Left lung (tissue), 10 donors: ENCODE measurements around the gene RASL10B. TPM values are rescaled to one million over a fixed set of nuclear protein-coding genes. Genes with fewer than 3 reads are reported as not detected.

Source experiments
- ATAC-seq: fragments of 200-7000 bp; cut with Tn5 transposase; one replicate; pipeline ENCODE4 v1.9.1; 2020; ENCODE audit warnings: moderate library complexity
- DNase-seq, 4 donors: peaks; one replicate each; pipeline ENCODE4 v3.0.0-alpha.2; 2013 to 2020
- H3K27ac ChIP-seq, 2 donors: fragments of 200-600 bp; sonication (generic) in 1 of 2; one replicate each; pipeline versions ENCODE4 v1.5.0 to v1.8.0; 2020 to 2021
- H3K27me3 ChIP-seq, 2 donors: fragments of 200-600 bp; sonication (generic) in 1 of 2; one replicate each; pipeline versions ENCODE4 v1.5.0 to v1.8.0; 2020 to 2021
- H3K36me3 ChIP-seq, 2 donors: fragments of 200-600 bp; sonication (generic) in 1 of 2; one replicate each; pipeline versions ENCODE4 v1.5.0 to v1.8.0; 2020 to 2021
- H3K4me1 ChIP-seq, 2 donors: fragments of 200-600 bp; one replicate each; pipeline ENCODE4 v1.8.0; 2021
- H3K4me3 ChIP-seq, 2 donors: fragments of 200-600 bp; sonication (generic) in 1 of 2; one replicate each; pipeline versions ENCODE4 v1.5.0 to v1.8.0; 2020 to 2021; ENCODE audit warnings: mild to moderate bottlenecking in 1 of 2
- H3K9me3 ChIP-seq, 2 donors: fragments of 200-600 bp; sonication (generic) in 1 of 2; one replicate each; pipeline versions ENCODE4 v1.5.0 to v1.8.0; 2020 to 2021
- CTCF ChIP-seq, 2 donors: fragments of 200-600 bp; sonication (generic) in 1 of 2; IDR thresholded peaks; one replicate each; pipeline versions ENCODE4 v1.5.0 to v1.8.0; 2021; ENCODE audit warnings: antibody characterized with exemption in 2 of 2
- intact Hi-C, 2 donors: fragments of 100-400 bp; cut with DNase I; formaldehyde crosslinking; loops; one replicate each; pipeline versions ENCODE4 v1.11.2 to v1.14.2; 2022
- polyA plus RNA-seq, 6 donors: library from polyadenylated mRNA; unstranded; fragments of 120-200 nt; gene quantifications; one replicate each; pipeline ENCODE4 v1.2.1, GENCODE V29; 2013; ENCODE audit not compliant: insufficient read length in 6 of 6
- total RNA-seq, 2 donors: library from RNA; stranded (reverse); fragmentation: NEBNext Ultra II Directional; extraction: Animal tissue kit (Norgen Biotek cat#: 25700); gene quantifications; one replicate each; pipeline ENCODE4 v1.2.1, GENCODE V29; 2021
- donor health status: DM: no; HTN: yes; CAD: no.
- donor health status: DM: no; HTN: no; CAD: no.

RASL10B gene
- total and polyA plus RNA-seq, 8 donors: 0.52 to 3.4 (median 3.0) TPM

- ATAC-seq (peak; percentile 67), DNase-seq (peak in 3 of 4 donors; percentile 56 to 83 (median 72))
- Histone ChIP-seq H3K36me3 (no peaks in the 10 kb centered on the region), H3K9me3 (no peaks in the 10 kb centered on the region), H3K4me3 (no peak overlapping the region), H3K4me1 (peaks cover 43 to 52% of the 10 kb centered on the region in 2 donors), H3K27ac (peak overlapping the region; percentile 61 to 81), H3K27me3 (no peaks in the 10 kb centered on the region)
- TF ChIP-seq CTCF (IDR thresholded peaks at IDR 0.05): no peak
- intact Hi-C loops: no loop called here
Observed at GRCh38 chr17:35774499-35774898, 43.1 kb downstream of the RASL10B start.

GRCh38 chr17:35775039-35775438 is 43.6 kb downstream of the RASL10B start:
- no peak for DNase-seq
- Histone ChIP-seq H3K4me3 (no peak overlapping the region), H3K27me3 (no peaks in the 10 kb centered on the region), H3K27ac (peak overlapping the region; percentile 61 to 81), H3K36me3 (no peaks in the 10 kb centered on the region), H3K4me1 (peaks cover 43 to 52% of the 10 kb centered on the region in 2 donors), H3K9me3 (no peaks in the 10 kb centered on the region)
- no peak for ATAC-seq
- intact Hi-C loops: no loop called here
- no peak for TF ChIP-seq CTCF (IDR thresholded peaks at IDR 0.05)

GRCh38 chr17:35775583-35775982 is 44.1 kb downstream of the RASL10B start:
- H3K36me3 ChIP-seq: no peaks in the 10 kb centered on the region
- H3K27ac ChIP-seq: peak overlapping the region in 1 of 2 donors; percentile 81
- no peak for TF ChIP-seq CTCF (IDR thresholded peaks at IDR 0.05)
- no peaks in the 10 kb centered on the region for H3K27me3 ChIP-seq
- intact Hi-C loops: no loop called here
- no peak for ATAC-seq
- DNase-seq: no peak
- H3K9me3 ChIP-seq: no peaks in the 10 kb centered on the region
- H3K4me3 ChIP-seq: no peak overlapping the region
- H3K4me1 ChIP-seq: peaks cover 43 to 52% of the 10 kb centered on the region in 2 donors

- H3K36me3 ChIP-seq: no peaks in the 10 kb centered on the region
- no peak overlapping the region for H3K4me3 ChIP-seq
- H3K27ac ChIP-seq: peak overlapping the region; percentile 57 to 70
- no peak for TF ChIP-seq CTCF (IDR thresholded peaks at IDR 0.05)
- no peaks in the 10 kb centered on the region for H3K27me3 ChIP-seq
- intact Hi-C loops: no loop called here
- H3K4me1 ChIP-seq: peaks cover 54 to 56% of the 10 kb centered on the region in 2 donors
- DNase-seq (no peak), ATAC-seq (no peak)
- H3K9me3 ChIP-seq: no peaks in the 10 kb centered on the region
Observed at GRCh38 chr17:35778641-35779196, 47.3 kb downstream of the RASL10B start.

GRCh38 chr17:35780950-35781349 is 49.5 kb downstream of the RASL10B start:
- no peaks in the 10 kb centered on the region for H3K27me3 ChIP-seq
- H3K4me1 ChIP-seq: peaks cover 45 to 50% of the 10 kb centered on the region in 2 donors
- no peak overlapping the region for H3K4me3 ChIP-seq
- no peaks in the 10 kb centered on the region for H3K36me3 ChIP-seq
- H3K9me3 ChIP-seq: no peaks in the 10 kb centered on the region
- H3K27ac ChIP-seq: no peak overlapping the region
- intact Hi-C loops: no loop called here
- TF ChIP-seq CTCF (IDR thresholded peaks at IDR 0.05): no peak
- DNase-seq (no peak), ATAC-seq (no peak)
